GM21381 (cell line): ENCODE measurements around the gene GMEB2.

Experiments
- ATAC-seq: cut with Tn5 transposase; IDR thresholded peaks from one replicate; pipeline ENCODE4 v1.9.1; 2021; ENCODE audit warnings: mild to moderate bottlenecking, moderate library complexity; ENCODE audit not compliant: unreplicated experiment

Gene GMEB2

DNA sequence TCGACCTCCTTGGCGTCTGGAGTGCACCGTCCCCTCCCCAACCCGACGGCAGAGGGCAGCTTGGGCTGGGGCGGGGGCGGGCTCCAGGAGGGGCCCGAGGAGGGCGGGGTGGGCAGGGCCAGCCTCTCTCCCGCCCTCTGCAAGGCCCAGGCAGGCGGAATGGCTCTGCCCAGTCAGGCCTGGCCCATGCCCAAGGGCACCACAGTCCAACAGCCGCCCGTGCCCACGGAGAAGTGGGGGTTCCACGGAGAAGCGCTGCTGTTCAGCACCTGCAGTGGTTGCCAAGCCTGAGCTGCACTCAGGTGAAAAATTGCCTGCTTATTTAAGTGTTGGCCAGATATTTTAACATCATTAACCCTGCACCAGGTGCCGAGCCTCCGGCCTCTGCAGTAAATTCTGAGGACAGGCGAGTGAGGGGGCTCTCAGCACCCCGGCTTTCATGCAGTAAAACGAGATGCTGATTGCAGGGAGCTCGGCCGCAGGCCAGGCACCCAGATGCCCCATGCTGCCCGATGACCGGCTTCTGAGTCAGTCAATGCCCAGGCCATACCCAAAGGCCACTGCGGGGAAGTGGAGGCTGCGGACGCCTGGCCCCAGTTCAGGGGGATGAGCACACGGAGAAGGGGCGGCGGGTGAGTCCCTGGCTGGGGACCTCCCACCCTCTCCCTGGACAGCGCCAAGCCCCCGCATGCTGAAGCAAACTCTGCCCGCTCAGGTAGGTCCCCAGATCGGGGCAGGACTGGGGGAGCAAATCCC, 79.0 kb downstream of the GMEB2 start, which contains the start of gene SRMS:
Gene SRMS, minus strand, starts transcription at position 25 of the 756 bp plus-strand sequence. CDS start 286 bp downstream, outside the sequence.
- ATAC-seq, result no peak

DNA sequence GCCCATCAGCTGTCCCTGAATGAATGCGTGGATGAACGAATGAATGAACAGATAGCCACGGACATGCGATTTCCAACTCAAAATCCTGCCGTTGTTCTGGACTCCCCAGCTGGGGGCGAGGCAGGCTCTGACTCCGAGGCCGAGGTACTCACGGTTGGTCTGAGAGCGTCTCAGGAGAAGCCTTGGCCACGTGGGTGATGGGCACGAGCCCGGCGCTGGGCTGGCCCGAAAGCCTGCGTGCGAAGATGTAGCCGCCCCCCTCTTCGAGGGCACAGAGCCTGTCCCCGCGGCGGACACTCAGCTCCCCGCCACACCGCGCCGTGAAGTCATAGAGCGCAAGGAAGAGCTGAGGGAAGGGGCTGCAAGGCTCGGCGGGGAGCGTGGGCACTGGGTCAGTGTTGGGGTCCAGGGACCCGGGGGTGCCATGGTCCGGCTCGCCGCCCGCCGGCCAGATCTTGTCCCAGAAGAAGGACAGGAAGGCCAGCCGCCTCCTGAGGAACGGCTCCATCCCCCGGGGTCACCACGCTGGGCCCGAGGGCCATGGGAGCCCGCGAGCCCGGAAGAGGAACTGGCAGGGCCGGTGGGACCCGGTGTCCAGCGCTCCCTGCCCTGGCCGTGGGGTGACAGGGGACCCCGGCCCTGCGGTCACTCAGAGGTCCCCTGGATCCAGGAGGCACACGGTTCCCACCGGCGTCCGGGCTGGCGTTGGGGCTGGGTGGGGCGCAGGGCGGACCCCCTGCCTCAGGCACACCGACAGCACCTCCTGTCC, 79.8 kb downstream of the GMEB2 start:
- no peak for ATAC-seq

GRCh38 chr20:63546256-63546955, 80.5 kb downstream of the GMEB2 start:
- no peak for ATAC-seq

GRCh38 chr20:63545814-63546213, 81.1 kb downstream of the GMEB2 start:
- no peak for ATAC-seq

DNA sequence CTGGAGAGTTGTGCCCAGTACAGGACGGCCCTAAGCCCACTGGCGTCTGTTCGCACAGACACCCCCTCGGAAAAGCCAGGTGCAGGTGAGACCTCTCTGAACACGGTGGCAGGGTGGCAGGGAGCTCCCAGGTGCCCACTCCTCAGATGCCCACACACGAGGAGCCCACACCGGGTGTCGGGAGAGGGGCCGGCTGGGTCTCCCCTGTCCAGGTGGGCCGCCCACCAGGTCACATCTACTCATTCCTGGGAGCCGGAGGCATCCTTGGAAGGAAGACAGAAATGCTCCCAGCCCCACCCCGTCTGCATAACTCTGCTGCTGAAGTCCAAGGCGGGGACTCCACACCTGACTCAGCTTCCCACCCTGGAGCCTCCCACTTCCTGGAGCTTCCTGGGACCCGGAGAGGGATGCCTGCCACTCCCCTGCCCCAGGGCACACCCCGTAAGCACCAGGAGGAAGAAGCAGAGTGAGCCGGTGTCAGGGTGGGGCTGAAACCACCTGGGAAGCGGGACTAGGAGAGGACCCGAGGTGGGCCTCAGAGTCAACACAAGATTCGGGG, 81.9 kb downstream of the GMEB2 start:
- ATAC-seq, result no peak

GRCh38 chr20:63544241-63544957, 82.5 kb downstream of the GMEB2 start:
- ATAC-seq, result no peak

DNA sequence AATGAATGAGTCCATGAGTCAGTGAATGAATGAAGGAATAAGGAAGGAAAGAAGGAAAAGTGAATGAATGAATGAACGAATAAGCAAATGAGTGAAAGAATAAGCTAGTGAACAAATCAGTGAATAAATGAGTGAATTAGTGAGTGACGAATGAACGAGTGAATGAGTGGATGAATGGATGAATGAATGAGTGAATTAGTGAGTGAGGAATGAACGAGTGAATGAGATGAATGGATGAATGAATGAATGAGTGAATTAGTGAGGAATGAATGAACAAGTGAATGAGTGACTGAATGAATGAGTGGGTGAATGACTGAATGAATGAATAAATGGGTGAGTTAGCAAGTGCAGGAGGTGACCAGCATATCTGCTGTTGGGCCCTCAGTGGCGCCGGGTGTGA, 83.2 kb downstream of the GMEB2 start:
- ATAC-seq, result no peak

DNA sequence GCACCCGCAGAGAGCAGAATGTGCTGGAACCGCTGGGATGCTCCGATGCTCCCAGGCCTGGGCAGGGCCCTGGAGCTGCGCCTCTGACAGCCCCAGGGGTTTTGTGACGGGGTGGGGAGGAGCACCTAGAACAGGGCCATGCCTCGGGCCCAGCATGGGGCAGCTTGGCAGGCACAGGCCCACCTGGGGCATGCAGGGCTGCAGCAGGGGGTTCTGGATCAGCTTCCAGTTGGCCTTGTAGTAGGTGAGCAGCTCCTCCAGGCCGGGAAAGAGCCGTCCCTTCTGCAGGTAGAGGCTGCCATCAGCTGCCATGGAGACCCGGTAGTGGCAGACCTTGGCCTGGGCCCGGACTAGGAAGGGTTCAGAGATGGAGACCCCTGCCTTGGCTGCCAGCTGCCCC, 83.8 kb downstream of the GMEB2 start:
- ATAC-seq, result no peak

DNA sequence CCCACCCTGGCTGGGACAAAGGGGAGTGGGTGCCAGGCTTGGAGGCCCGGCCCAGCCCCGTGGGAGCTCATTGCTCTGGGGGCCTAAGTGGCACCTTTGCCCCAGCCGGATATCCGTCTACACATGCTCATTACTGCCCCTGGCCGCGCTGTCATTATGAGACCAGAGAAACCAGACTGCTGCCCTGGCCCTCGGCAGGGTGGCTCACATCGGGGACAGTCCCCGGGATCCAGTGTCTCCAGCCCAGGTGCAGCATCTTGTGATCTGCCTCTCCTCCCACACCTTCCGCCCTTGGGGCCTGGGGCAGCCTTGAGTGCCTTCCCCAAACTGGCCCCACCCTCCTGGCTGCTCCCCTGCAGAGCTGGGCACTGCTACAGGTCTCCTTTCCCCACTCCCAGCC, 84.2 kb downstream of the GMEB2 start:
- ATAC-seq, result no peak

GRCh38 chr20:63542031-63542559, 84.8 kb downstream of the GMEB2 start:
- no peak for ATAC-seq

DNA sequence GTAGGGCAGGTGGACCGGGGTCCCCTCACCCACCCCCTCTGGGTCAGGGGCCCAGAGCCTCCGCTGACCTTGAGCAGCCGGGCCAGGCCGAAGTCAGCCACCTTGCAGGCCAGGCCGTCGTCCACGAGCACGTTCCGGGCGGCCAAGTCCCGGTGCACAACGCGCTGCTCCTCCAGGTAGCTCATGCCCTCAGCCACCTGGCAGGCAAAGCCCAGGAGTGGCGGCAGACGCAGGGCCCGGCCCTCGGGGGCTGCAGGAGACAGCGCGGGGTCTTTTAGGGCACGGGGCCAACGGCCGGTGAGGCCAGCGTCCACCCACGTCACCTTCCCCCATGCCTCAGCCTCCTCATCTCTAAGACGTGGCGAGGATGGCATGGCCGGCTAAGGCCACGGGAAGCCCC, 85.5 kb downstream of the GMEB2 start:
- ATAC-seq, result no peak

- no peak for ATAC-seq
Measured at GRCh38 chr20:63540417-63541186, 86.3 kb downstream of the GMEB2 start.

GRCh38 chr20:63539441-63540370, 87.2 kb downstream of the GMEB2 start:
- no peak for ATAC-seq

DNA sequence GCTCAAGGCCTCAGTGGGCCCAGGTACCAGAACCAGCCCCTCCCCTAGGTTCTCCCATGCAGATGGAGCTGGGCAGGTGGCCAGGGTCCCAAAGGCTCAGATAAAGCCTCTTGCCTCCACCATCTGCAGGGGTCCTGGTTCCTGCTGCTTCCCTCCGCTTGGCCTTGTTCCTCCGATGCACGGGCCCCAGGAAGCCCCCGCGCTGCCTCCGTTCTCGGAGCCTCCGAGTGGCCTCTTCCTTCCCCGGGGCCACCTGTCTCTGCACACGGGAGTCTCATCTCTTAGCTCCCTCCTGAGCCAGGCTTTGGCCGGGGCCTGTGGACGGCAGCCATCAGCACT, 87.8 kb downstream of the GMEB2 start:
- no peak for ATAC-seq

- ATAC-seq, result no peak
Measured at GRCh38 chr20:63538204-63539091, 88.5 kb downstream of the GMEB2 start.
